ENCODE results near the gene FOXO1.

FOXO1 gene

DNA sequence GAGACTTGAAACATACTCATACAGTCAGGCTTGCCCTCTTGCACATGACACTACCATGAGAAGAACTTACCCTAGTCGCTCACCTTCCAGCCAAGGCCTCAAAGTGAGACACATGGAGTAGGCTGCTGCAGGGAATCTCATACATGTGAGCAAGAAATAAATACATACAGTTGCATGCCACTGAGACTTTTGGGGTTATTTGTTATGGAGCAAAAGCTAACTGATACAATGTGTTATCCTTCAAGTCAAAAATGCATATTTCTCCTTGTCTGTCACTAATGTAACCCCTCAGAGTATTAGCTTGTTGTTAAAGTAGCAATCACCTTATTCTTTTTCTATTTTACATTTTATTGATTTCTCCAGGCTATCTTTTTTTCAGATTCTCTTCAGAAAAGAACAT is 58.1 kb downstream of the FOXO1 start:
- no peak for DNase-seq (ENCODE audit: low read depth in 3 of 3)

DNA sequence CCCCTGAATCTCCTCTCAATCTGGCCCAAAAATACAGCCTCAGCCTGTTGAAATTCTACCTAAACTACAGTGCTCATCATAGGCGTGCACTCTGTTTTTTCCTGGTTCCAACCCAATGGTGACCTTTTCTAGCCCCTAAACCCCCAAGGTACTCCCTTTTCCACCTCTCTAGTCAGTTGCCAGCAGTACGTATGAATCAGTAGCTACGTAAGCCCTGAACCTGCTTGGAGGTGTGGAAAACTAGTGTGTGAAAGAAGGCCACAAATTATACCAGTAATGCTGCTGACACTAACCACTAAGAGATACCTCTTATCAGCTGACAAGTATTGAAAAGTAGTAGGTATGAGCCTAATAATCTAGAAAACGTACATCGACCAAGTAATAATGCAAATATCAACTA is 60.9 kb downstream of the FOXO1 start:
- DNase-seq (ENCODE audit: low read depth in 3 of 3): no peak

DNA sequence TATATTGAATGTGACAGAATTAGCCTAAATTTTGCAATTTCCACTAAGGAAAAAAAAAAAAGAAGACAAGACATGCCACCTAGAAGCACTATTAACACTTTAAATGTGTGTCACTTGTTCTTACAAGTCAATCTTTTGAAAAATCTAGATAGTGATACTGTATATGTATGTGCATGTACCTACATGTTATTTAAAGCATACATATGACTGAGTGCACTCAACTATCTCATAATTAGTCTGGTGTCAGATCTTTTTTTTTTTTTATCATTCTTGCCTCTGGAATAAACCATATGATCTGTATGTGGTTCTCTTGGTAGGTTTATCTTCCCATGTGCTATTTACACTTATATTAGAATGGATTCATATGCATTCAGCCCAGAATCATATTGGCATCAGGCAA is 62.3 kb downstream of the FOXO1 start:
- no peak for DNase-seq (ENCODE audit: low read depth in 3 of 3)

DNA sequence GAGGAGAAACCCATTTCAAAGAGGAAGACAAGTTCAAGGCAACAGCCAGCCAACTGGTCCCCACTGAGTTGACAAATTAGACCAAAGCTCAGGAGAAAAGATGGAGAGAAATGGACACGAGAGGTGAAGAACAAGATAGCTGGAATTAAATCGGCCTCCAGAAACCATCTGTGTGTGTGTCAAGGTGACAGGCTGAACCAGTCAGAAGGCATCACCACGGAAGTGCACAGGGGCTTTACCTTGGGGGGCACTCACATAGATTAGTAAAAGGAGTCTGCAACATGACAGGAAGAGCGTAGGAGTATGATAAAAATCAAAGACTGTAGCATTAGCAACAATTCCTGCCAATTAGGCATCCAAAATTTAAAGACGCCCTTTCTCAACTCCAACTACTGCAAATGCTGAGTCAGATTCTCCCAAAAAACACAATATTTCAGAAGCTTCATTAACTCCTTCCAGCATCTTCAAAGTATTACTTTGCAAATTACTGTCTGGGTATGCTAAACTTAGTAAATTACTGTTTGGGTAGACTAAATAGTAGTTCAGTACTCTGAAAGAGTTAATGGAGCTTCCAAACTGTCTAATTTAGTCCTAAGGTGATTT is 66.2 kb downstream of the FOXO1 start:
- DNase-seq (ENCODE audit: low read depth in 3 of 3): no peak

DNA sequence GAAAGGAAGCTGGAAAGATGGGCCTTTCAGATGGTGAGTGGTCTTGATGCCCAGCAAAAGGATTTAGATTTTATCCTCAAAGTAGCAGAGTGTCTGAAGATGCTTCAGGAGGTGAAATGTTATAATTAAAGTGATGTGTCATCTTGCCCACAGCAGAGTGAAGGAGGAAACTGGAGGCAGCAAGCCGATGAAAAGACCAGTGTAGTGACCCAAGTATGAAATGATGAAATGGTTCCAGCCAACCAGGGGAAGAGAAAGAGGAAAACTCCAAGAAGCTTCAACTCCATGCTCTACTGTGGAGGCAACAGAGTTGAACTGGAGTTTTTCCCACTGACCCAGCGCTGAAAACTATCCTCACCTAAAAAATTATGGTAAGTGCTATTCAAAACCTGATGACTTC is 66.7 kb downstream of the FOXO1 start:
- no peak for DNase-seq (ENCODE audit: low read depth in 3 of 3)

DNA sequence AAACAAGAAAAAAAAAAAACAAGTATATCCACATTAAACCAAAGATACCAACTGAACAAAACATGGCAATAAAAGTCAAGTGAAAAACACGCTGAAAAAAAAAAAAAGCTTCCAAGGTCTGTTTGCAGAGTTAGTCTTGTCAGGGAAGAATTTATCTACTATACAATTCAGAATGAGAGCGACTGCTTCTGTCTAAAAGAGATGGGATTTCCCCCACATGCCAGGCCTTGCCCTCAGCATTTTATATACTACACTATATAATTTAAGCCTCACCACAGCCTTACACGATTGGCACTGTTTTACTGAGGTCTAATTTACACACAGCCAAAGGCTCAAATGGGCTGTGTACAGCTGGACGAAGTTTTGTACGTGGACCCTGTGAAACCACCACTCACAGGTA is 67.3 kb downstream of the FOXO1 start:
- no peak for DNase-seq (ENCODE audit: low read depth in 3 of 3)

DNA sequence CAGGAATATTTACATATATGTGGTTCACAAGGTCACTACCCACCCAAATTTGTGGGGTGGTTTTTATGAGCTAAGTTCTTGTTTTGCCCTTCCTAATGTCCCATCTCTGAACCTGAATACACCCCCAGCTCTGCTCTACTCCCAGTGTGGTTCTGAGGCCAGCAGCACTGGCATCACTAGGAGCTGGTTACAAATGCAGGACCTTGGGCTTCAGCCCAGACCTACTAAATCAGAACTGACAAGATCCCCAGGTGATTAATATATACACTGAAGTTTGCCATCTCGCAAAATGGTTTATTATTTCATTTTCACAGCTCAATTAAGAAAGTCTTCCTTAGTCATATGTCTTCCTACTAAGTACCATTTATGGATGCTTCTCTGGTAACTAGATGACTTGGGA is 67.9 kb downstream of the FOXO1 start:
- no peak for DNase-seq (ENCODE audit: low read depth in 3 of 3)

DNA sequence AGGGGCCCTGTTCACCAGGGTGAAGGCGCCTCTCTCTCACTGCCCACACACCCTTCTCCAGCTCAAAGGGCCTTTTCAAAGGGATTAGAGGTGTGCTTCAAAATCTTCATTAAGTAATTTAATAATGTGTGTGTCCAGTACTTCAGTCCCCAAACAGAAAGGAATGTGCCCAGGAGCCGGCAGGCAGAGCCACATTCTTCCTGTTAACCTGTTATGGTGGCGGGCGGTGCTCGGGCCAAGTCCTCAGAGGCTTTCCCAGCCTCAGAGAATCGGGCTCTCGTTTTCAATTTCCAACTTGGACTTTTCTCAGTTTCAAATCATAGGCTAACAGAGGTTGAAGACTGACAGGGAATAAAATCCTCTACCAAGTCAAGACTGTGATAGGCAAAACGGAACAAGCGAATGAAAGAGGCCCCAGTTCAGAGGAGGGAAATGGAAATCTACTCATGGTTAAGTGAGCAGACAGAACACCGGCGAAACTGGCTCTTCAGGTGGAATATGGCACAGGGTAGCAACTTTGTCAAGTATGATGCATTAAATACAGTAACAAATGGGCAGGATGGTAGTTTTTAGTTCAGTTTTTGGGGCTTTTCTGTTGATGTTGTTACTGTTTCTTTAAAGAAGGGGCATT is 68.6 kb downstream of the FOXO1 start:
- no peak for DNase-seq (ENCODE audit: low read depth in 3 of 3)

DNA sequence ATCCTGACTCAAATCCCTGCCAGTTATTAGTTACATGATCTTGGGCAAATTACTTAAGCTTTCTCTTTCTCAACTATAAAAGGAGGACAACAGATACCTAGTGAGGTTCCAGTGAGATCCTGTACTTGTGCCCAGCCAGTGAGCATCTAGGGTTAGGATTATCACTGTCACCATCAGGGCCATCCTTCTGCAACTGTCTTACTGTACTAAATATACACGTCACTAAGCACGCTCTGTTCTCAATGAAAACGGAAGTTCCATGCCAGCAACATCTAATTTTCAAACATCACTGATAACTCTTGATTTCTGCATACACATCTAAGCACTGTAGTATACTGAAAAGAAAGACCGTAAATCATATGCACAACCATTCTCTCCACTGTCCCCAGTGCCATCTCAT is 70.0 kb downstream of the FOXO1 start:
- no peak for DNase-seq (ENCODE audit: low read depth in 3 of 3)

DNA sequence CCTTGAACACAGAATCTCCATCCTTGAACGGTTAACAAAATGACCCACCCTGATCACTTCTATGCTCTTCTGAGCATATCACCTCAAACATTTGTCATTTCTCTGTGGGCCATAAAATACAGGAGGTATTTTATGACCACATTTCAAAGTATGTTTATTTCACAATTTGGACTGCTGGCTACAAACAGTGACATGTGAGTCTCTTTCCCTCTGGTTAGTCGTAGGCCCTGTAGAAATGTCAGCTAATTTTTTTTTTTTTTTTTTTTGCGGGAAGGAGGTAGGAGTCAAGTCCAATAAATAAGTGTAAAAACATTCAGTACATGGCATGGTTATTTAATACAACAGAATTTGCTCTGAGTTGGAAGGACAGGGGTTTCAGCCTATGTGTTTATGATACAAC is 70.7 kb downstream of the FOXO1 start:
- DNase-seq (ENCODE audit: low read depth in 3 of 3): no peak

DNA sequence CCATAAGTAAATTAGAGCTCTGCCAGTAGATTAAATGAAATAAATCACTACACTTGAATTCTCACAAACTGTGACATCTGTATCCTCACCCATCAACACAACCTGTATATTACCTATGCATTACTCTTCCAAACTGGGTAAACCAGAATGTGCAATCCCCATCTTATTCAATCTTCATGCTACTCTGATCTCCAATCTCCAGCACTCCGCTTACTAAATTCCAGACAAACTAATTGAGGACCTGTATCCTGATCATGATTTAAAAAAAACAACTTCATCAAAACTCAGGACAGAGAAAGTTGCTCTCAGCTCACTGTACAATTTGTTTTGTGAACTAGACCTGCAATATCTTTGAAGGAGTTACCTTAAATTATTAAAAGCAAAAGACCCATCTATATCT is 74.4 kb downstream of the FOXO1 start:
- DNase-seq (ENCODE audit: low read depth in 3 of 3): no peak

DNA sequence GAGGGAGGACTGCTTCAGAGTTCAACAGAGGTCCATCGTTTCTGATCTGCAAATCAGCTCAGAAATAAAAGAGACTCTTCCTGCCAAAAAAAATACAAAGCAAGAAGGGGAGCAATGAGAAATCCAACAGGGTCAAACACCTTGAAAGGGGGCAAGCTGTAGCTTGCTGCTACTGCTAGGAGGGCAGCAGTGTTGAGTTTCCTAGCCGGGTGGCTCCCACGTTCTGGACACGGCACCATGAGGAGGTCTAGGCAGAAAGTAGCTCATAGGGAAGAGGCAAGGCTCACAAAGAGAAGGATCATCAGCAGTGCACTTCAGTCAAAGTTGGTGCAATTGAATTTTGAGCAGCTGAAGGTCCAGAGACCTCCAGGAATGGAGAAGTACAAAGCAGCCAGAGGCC is 75.3 kb downstream of the FOXO1 start:
- DNase-seq (ENCODE audit: low read depth in 3 of 3): no peak

DNA sequence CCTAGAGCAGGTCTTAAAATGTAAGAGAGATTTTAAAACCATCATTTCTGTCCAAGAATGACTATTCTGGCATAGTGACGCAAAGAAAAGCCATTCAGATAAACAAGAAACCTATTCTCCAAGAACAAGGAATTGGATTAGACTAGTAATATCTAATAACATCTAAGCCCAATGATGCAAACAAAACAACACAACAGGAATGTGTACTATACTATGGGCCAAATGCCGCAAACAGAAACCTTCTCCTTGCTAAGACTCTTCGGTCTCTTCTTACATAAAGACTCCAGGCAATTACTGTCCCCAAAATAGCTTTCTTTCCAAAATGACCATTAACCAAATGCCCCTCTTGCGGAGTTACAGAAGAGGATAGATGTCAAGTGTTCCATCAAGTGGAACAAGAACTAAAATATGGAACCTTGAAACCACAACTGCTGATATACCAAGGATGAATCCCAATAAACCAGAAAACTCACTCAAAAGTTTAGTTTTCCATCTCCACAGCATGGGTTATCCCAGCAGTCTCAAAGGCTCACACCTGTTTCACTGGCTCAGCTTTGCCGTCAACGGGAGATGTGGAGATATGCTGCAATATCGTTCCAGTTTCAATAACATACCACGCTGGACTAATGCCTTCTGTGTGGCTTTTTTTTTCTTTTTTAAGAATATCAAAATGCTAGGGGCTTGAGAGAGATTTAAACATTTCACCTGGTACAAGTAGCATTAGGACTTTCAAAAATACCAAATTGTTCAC is 76.2 kb downstream of the FOXO1 start:
- no peak for DNase-seq (ENCODE audit: low read depth in 3 of 3)

DNA sequence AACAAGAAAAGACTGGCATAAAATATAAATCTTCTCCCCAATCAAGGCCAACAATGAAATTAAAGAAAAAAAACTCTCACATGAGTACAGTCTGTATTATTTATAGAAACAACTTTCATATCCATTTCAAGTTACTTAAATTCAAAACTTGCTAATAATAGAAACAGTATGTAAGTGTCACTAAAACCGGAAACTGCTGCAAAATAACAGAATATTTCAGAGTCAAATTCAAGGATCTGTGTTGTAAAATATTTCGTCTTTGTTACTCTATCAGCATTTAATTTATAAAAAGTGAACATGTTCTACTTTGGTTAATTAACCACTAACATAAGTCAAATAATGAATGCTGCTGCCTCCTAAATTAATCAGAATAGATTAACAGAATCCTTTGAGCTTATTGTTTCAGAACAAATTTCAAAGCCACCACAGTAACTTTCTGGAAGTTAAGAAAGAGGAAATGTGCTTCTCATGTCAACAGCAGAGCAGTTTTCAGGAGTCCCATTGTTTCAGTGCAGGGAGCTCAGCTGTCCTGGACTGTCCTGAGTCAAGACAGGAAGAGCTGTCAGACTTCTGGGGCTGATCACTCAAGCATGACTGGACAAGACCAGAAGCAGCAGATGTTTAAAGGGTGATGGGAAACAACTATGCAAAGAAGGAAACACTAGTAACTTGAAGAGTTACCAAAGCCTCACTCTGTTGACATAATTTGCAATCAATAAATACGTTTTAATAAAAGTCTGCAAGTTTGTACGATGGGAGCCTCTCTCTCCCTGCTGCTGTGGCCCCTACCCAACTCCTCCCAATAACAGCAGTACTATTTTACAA is 76.9 kb downstream of the FOXO1 start:
- DNase-seq (ENCODE audit: low read depth in 3 of 3): no peak

DNA sequence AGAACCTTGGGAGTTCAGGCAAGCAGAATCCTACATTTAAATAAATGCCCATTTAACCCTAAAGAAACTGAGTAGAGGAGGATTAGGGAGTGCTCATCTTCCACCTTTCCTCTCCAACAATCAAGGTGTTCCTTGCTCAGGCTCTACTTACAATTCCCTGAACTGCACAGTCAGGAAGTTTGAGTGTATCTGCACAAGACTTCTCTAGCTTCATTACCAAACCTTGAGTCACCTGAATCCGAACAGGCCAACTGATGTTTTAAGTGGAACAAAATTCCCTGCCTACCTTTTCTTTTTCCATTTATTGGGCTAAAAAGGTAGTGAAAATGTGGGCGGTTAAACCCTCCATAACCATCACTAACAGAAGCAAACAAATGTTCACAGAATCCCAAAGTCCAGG is 78.3 kb downstream of the FOXO1 start:
- DNase-seq (ENCODE audit: low read depth in 3 of 3): no peak

DNA sequence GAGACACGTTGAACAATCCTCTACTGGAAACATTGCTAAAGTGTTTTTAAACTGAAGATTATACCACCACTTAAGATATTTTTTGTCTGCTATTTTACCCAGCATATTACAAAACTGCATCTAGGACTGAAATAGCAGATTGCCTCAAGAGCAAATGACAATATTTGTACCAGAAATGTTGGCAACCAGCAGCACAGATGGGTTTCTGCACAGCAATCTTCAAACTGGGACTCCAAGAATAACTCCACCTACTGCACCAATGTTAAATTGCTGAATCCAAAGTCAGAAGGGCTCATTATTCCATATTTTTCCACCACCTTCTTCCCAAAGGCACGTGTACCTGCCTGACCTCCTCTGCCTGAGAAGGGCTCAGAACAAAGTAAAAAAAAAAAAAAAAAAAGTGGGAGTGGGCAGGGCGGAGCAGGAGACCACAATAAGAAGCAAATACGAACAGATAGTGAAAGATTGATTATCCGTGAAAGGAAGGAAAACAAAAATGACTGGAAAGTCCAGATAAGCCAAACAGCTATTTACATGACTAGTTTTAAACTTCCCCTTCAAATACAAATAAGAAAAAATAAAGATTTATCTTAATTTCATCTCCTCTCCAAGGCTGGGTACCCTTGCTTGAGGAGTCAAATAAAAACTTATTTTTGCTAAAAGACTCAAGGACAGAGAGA is 79.4 kb downstream of the FOXO1 start:
- DNase-seq (ENCODE audit: low read depth in 3 of 3): no peak

DNA sequence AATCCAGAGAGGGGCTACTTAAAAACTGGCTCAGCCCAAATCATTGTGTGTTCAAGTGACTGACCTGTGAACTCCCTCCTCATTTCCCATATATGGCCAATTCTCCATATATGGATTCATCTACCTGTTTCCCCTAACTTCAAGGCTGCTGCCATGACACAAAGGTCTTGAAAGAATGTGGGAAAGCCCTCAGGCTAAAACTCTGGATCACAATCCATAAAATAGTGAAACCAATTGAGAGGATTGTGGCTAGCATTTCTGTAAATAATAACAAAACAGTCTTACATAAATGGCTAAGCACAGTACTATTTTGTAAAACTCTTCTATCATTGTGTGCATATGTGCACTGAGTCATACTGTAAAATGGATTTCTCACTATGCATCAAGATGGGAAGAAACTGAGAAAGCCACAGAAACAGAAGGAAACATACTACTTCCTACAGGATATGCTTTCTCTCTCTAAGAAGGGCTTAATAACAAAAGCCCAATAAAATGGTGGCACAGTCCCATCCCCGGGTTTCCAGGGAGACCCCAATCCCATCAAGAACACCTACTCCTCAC is 80.5 kb downstream of the FOXO1 start:
- DNase-seq (ENCODE audit: low read depth in 3 of 3): no peak

DNA sequence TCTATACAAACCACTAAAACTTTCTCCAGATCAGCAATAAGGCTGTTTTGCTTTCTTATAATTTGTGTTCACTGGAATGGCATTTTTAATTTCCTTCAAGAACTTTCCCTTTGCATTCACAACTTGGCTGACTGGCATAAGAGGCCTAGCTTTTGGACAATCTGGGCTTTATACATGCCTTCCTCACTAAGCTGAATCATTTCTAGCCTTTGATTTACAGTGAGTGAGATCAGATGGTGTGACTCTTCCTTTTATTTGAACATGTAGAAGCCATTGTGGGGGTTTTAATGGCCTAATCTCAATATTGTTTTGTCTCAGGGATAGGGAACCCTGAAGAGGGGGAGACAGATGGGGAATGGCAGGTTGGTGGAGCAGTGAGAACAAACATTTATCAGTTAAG is 82.7 kb downstream of the FOXO1 start:
- no peak for DNase-seq (ENCODE audit: low read depth in 3 of 3)

DNA sequence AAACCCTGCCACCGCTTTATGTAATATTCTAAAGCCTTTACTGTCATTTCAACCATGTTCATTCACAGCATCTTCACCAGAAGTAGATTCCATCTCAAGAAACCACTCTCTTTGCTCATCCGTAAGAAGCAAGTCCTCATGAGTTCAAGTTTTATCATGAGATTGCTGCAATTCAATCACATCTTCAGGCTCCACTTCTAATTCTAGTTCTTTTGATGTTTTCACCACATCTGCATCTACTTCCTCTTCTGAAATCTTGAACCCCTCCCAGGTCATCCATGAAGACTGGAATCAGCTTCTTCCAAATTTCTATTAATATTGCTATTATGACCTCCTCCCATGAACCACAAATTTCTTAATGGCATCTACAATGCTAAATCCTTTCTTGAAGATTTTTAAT is 83.9 kb downstream of the FOXO1 start:
- no peak for DNase-seq (ENCODE audit: low read depth in 3 of 3)

DNA sequence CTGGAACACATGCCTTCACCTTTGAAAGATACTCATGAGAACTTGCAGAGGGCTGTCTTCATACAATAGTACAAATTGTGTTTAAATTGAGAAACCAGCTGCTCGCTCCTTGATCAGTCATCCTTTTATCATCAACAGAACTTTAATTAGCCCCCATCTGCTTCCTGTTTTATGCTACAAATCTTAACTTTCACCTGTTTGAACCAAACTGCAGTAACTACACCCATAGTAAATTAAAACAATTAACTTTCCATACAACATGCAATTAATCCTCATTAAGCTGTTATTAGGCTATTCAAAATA is 85.2 kb downstream of the FOXO1 start:
- no peak for DNase-seq (ENCODE audit: low read depth in 3 of 3)

DNA sequence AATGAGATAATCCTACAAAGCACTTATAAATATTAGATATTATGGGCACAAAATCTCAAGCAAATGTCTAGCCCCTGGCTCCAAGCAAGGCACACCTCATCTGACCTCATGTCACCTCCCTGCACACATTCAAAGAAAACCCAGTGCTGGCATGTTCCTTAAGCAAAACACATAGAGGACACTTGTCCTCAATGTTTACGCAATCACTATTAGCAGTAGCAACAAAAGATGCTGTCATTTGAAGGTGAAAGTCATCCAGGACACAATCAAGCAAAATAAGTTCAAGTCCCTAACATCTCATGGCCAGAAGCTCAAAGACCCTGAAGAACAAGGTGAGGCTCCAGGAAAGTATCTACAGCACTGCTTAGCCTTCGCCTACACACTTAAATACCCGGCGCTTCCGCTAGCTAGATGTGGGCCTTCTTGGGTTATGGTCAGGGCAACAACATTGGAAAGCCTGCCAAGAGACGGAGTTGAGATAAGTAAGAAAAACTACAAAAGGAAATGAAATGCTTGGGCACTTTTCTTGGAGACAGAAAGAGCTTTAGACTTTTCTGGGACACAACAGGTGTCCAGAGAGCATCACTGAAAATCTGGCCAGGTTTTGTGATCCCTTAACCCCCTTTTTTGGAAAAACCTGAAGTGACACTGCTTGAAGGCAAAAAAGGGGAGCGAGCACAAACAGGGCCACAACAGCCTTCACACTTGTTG is 85.7 kb downstream of the FOXO1 start:
- DNase-seq (ENCODE audit: low read depth in 3 of 3): no peak
